ENCODE measurements around the gene FNDC5. TPM values are rescaled to one million over a fixed set of nuclear protein-coding genes. Genes with fewer than 3 reads are reported as not detected.

Gene FNDC5
- total and polyA plus RNA-seq, 2 of the 13 experiments (the other 11 are each of a cell fraction or from before 2014, with no cell fraction given) = 1.4 to 3.1 TPM

GRCh38 chr1:32891630-32892029 is 20.9 kb upstream of the FNDC5 start:
- Histone ChIP-seq H3K36me3 (replicated peaks in 1 of 2; ENCODE audit: control insufficient read depth in 1 of 2, insufficient read depth in 2 of 2, low read length in 2 of 2) (no peaks in the 10 kb centered on the region), H3K4me3 (replicated peaks in 1 of 3; ENCODE audit: insufficient read depth in 1 of 3, low read depth in 2 of 3, low read length in 3 of 3) (no peak overlapping the region), H2AFZ (ENCODE audit: low read length) (no peak overlapping the region), H3K9me3 (ENCODE audit: low read length) (no peaks in the 10 kb centered on the region), H3K4me2 (ENCODE audit: low read depth, low read length) (no peak overlapping the region), H3K79me2 (ENCODE audit: insufficient read depth, low read length) (no peaks in the 10 kb centered on the region), H3K4me1 (ENCODE audit: insufficient read depth, low read length) (no peaks in the 10 kb centered on the region), H3K27ac (ENCODE audit: extremely low read length, insufficient read depth, low read length) (no peak overlapping the region), H3K9ac (ENCODE audit: insufficient read depth, low read depth, low read length) (no peak overlapping the region), H4K20me1 (ENCODE audit: insufficient read depth, low read length) (0 out of 2 replicates have a peak, but pooled peaks cover 2% of the 10 kb centered on the region), H3K27me3 (ENCODE audit: control insufficient read depth in 1 of 2, insufficient read depth in 2 of 2, low read length in 2 of 2) (peaks cover 7 to 62% of the 10 kb centered on the region in 2 experiments; a peak in 3 of 5 replicates)
- TF ChIP-seq AFF4 (CRISPR knock-in tag; IDR thresholded peaks at IDR 0.05) = no peak
- no peak for TF ChIP-seq NR1H2 (CRISPR knock-in tag; IDR thresholded peaks at IDR 0.05; ENCODE audit: borderline replicate concordance, low read depth)
- no peak for TF ChIP-seq YEATS4 (CRISPR knock-in tag; IDR thresholded peaks at IDR 0.05; ENCODE audit: borderline replicate concordance)
- TF ChIP-seq PCBP2 (optimal IDR thresholded peaks at IDR 0.05; ENCODE audit: low read depth, low read length, poor library complexity, severe bottlenecking) = no peak
- no peak for TF ChIP-seq U2AF2 (IDR thresholded peaks at IDR 0.05; ENCODE audit: low read depth, low read length)
- ATAC-seq = no peak
- DNase-seq (ENCODE audit: low spot score) = no peak
- 33% methylated on average over 3 of the region's 3 CpGs for WGBS (ENCODE audit: low lambda C conversion rate)
- in situ Hi-C loops (cut with HindIII; ENCODE audit: extremely low pct_ligation_motif_present, low pct_unique_long_range_greater_than_20kb) = no loop called here
- no peak for FAIRE-seq
- no TSS peak for BruUV-seq (replicated peaks)
- intact Hi-C loops (cut with micrococcal nuclease; ENCODE audit: unreplicated experiment) = no loop called here
- ChIA-PET POLR2A (no interaction called here), CTCF (ENCODE audit: low intra/inter-chr PET ratio, low total read pairs) (no interaction called here)
